AG04449 (cell line): ENCODE measurements around the gene ANTXRL.
"Not testable (repeated sequence)": the region's sequence is repeated elsewhere in the genome, so short reads cannot be mapped to it uniquely, and the experiment has no call there.

ENCODE experiments used
- CTCF ChIA-PET: fragments of 350-600 bp; formaldehyde crosslinking; extraction: SDS; loops from one replicate; lab custom pipeline; 2021; ENCODE audit warnings: antibody characterized with exemption; lab: Yijun Ruan, JAX
- POLR2A ChIA-PET: fragments of 400-600, 350-600 bp; formaldehyde crosslinking; extraction: SDS; loops from one replicate; lab custom pipeline; 2020; ENCODE audit warnings: antibody characterized with exemption, inconsistent platforms; lab: Yijun Ruan, JAX
- DNase-seq: peaks from one replicate; pipeline ENCODE4 v3.0.0-alpha.2; 2010; ENCODE audit warnings: low read depth, low spot score
- H3K4me3 ChIP-seq: 2 replicates; pipeline ENCODE4 v1.5.1; 2011; ENCODE audit warnings: low read depth, mild to moderate bottlenecking, control low read depth, low read length
- CTCF ChIP-seq: IDR thresholded peaks from one replicate; pipeline ENCODE4 v1.5.1; 2011; ENCODE audit warnings: mild to moderate bottlenecking, moderate library complexity, low read length, control low read depth, inconsistent platforms; ENCODE audit not compliant: insufficient read depth; ENCODE audit errors: missing control alignments

The ANTXRL gene

DNA sequence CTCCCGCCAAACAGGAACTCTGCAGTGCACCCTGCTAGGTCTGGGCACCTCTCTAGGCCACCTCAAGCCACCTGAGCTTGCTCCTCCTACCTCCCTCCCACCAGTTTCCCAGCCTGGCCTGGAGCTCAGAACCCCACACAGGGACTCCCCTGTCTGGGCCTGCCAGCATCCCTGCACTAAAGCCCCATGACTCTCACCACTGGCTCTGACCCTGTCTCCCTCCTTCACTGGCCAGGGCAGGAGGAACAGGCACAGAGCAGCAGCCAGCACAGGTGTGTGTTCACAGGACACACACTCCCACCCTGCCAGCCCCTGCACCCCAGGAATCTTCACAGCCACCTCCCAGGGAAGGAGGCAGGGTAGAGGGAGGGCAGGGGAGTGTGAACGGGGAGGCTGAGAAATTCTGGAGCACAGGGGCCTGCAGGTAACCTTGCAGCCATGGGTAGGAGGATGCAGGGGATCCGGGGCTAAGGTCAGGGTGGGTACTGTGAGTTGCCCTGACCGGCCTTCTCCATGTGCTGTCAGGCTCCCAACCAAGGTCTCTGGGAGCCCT lies 13.9 kb upstream of the ANTXRL start:
- no peak for DNase-seq
- H3K4me3 ChIP-seq = no peak overlapping the region
- ChIA-PET CTCF (no interaction called here), POLR2A (no interaction called here)
- no peak for TF ChIP-seq CTCF

DNA sequence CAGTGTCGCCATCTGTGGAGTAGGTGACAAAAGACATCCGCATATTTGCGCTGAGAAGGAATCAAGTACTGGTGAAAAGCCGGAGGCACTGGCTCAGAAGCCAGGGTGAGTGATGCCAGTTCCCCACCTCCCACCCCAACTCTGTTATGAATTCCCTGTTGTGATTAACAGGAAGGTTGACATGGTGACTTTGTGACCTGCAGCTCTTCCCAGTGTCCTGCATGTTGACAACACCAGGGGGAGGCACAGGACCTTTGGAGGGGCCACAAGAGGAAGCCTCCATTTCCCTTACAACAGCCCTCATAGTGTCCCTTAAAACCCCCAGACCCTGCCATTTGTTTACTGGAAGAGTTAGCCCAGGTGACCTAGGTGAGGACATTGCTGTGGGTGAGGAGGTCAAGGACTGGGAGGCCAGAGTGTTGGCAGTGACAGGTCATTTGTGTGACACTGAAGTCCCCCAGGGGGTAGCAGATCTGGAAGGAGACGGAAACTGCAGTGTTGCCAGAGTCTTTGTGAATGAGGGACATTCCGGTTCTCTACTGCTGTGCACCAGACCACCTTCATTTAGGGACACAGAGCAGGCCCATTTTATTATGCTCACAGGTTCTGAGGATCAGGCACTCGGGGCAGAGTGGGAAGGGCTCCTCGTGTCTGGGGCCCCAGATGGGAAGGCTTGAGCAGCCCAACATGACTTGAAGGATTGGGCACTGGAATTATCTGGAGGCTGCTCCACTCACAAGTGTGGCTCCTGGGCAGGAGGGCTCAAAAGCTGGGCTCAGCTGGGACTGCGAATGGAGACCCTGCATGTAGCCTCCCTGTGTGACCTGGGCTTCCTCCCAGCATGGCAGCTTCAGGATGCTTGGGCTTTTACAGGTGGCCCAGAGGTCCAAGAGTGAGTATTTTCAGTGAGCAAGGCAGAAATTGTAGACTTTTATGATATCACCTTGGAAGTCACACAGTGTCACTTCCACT lies 13.0 kb upstream of the ANTXRL start:
- TF ChIP-seq CTCF = no peak
- no peak for DNase-seq
- POLR2A ChIA-PET = no interaction called here
- CTCF ChIA-PET = no interaction called here
- H3K4me3 ChIP-seq = no peak overlapping the region

GRCh38 chr10:46277840-46278239 lies 9.0 kb upstream of the ANTXRL start:
- no peak overlapping the region for H3K4me3 ChIP-seq
- no peak for TF ChIP-seq CTCF
- ChIA-PET POLR2A (no interaction called here), CTCF (no interaction called here)
- no peak for DNase-seq

DNA sequence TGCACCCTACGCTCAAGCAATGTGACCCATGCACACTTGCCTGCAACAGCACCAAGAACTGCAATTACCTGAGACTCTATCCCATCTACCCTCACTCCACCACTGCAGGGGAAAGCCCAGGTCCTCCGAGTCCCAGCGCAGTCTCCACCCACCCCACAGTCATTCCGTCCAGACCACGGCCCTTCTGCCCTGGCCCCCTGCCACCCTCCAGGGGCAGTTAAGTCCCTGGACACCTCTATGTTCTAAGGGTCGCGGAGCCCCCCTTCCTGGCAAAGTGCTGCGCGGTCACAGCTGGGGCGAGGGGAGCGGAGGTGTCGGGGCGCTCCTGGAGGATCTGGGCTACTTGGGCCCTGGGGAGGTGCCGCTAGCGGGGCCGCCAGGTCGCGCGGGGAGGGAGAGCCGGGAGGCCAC lies 4.4 kb upstream of the ANTXRL start:
- CTCF ChIA-PET = interaction anchor here (1.0 kb wide), 1 partner anchor 175 kb away, joined by 5 read pairs; no protein-coding TSS in a partner anchor

GRCh38 chr10:46282842-46283574 lies 3.8 kb upstream of the ANTXRL start:
- ChIA-PET POLR2A (interaction anchor here (1.0 kb wide), 1 partner anchor 176 kb away, joined by 4 read pairs; no protein-coding TSS in a partner anchor), CTCF (interaction anchor here (1.0 kb wide), 1 partner anchor 176 kb away, joined by 5 read pairs; no protein-coding TSS in a partner anchor)
- no peak for DNase-seq
- no peak for TF ChIP-seq CTCF
- H3K4me3 ChIP-seq = peak overlapping the region; percentile 50

More for the DNA sequence above, 4.4 kb upstream of the ANTXRL start:
- POLR2A ChIA-PET = interaction anchor here (1.0 kb wide), 1 partner anchor 176 kb away, joined by 4 read pairs; no protein-coding TSS in a partner anchor
- not testable (repeated sequence) for DNase-seq
- H3K4me3 ChIP-seq = peak overlapping the region; percentile 50

- ChIA-PET CTCF (interaction anchor here (1.0 kb wide), 1 partner anchor 177 kb away, joined by 5 read pairs; no protein-coding TSS in a partner anchor), POLR2A (no interaction called here)
- DNase-seq = no peak
- no peak overlapping the region for H3K4me3 ChIP-seq
- no peak for TF ChIP-seq CTCF
These were observed 3.1 kb upstream of the ANTXRL start for GRCh38 chr10:46283580-46284285.
